ENCODE results near the gene GLCCI1. TPM values are rescaled to one million over a fixed set of nuclear protein-coding genes. Genes with fewer than 3 reads are reported as not detected.
A peak's percentile ranks its signal among the peaks of the same experiment; 100 is the strongest.
"Not testable (repeated sequence)": the region's sequence is repeated elsewhere in the genome, so short reads cannot be mapped to it uniquely, and the experiment has no call there.

GLCCI1 gene
- total RNA-seq, 1 donor from 2014 or later = 4.0 TPM

DNA sequence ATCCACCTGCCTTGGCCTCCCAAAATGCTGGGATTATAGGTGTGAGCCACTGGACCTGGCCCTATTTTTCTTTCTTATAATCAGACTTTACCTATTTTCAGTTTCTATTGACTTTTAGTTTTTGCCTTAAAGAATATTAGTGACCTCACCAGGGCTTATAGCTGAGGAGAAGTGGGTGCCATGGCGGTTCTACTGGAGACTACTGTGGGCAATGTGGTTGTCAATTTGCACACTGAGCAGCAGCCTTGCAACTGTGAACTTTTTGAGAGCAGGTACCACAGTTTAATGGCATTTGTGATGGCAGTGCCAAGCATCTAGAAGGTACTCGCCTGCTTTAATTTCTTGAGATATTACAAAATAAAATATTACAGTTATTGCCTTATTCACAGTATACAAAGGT lies 11.5 kb downstream of the GLCCI1 start:
- intact Hi-C loops (cut with DNase I) = no loop called here
- ATAC-seq (ENCODE audit: poor library complexity) (no peak), DNase-seq (no peak)

DNA sequence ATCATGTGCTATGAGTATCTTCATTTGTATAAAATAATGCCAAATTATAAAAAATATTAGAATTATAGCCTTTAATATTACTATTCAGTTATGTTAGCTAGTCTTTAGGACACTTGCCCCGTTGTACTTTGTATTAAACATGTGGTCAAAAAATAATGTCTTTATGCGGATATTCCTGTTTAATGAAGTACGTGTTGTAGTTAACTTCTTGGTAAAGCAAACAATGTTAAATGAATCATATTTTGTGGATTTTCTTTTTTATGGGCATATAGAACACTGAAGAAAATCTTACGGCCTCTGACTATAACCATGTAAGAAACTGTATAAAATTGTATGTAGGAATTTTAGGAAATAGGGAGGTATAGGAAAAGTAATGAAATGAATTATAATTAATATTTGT lies 14.3 kb downstream of the GLCCI1 start:
- intact Hi-C loops (cut with DNase I) = no loop called here
- DNase-seq (no peak), ATAC-seq (ENCODE audit: poor library complexity) (no peak)

DNA sequence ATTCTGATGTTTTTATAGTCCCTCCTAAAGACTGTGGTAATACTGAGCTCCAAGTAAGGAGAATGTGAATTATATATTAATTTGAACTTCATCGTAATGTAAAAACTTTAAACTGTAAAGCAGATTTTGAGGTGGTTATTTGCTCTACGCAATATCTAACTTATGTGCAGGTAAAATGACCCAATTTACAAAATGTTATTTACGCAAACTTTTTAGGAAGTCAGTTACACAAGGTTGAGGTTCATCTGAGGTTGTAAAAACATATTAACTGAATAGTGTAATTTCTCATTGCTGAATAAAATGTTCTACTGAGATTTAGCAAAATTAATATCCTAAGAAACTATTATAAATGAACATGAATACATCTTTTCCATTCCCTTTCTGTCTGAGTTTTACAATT lies 15.8 kb downstream of the GLCCI1 start:
- DNase-seq (no peak), ATAC-seq (ENCODE audit: poor library complexity) (no peak)
- intact Hi-C loops (cut with DNase I) = no loop called here

DNA sequence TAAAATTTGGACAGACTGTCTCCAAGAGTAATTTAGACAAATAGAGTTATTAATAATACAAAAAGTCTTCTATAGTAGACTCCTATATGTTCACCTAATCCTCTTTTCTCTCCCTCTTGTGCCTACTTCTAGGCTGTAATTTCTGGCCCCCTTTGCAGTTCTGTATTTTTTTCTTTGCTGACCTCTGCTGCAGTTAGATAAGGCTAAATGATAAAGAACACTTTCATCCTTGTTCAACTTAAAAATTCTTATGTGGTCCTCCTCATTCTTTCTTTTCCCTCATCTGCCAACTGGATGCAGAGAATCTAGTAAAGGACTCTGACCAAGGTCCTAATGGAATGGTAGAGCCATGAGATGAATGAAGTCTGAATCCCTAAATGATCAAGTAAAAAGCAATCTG lies 20.1 kb downstream of the GLCCI1 start:
- intact Hi-C loops (cut with DNase I) = no loop called here
- ATAC-seq (ENCODE audit: poor library complexity) = no peak
- no peak for DNase-seq

DNA sequence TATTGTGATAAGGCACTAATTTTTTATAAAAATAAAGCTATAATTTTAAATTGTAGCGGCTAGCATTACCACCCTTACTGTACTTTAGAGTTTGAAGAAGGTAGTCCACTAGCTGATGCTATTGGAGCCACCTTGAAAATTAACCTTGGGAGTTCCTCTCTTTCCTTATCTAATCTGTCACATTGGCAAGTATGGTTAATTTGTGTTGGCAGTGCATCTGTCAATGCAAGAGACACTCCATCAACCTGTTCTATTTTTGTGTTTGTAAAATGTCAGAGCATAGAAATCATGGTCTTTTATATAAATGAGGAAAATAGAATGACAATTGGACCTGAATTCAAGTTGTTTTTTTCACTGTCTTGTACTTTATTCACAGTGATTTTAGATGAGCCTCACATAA lies 20.5 kb downstream of the GLCCI1 start:
- intact Hi-C loops (cut with DNase I) = no loop called here
- ATAC-seq (ENCODE audit: poor library complexity) (peak; percentile 83), DNase-seq (no peak)

DNA sequence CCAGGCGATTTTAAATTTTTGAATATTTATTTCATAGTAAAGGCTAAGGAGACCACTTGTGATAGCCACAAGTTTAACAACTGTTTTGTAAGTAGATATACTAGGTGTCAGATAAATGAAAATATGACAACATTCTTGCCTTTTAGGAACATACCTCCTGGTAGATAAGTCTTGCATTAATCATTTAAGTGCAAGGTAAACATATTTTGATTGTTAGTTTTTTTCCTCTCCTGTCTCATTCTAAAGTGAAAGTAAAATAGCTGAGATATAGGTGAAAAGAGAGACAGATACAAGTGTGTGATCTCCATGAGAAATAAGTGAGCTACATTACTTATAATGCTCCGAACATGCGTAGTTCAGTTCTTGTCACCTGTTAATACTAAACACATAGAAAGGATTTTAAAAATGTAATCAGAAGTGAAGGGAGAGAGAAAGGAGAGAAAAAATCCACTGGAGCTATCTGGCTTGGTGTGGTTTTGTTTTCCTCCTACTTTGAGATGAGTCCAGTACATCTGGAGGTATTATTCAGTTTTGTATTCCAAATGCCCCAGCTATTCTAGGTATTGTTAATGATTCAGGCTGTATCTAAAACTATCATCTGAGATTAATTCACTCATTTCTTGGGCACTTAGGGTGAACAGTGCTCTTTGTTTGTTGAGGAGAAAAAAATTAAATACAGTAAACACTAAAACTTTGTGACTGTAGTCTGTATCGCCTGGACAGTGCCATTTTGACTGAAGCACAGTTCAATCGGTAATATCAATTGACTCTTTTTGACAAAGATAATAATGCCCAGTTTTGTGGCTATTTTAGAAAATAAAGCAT lies 21.2 kb downstream of the GLCCI1 start:
- ATAC-seq (ENCODE audit: poor library complexity) = peak; percentile 22
- DNase-seq = no peak
- intact Hi-C loops (cut with DNase I) = no loop called here

DNA sequence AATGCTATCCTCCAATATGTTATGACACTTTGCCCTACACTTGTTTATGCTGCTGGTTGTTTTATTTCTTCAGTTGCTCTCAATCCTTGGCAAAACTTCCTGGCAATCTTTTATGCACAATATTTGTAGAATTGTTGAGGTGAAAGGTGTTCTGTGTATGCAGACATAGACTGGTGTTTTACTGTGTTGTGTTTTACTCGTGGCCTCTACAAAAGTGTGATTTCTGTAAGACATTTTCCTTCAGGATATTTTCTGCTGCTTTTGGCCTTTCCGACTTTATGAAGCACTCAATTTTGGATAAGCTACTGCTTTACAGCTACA lies 21.8 kb downstream of the GLCCI1 start:
- intact Hi-C loops (cut with DNase I) = no loop called here
- DNase-seq = no peak
- ATAC-seq (ENCODE audit: poor library complexity) = no peak

DNA sequence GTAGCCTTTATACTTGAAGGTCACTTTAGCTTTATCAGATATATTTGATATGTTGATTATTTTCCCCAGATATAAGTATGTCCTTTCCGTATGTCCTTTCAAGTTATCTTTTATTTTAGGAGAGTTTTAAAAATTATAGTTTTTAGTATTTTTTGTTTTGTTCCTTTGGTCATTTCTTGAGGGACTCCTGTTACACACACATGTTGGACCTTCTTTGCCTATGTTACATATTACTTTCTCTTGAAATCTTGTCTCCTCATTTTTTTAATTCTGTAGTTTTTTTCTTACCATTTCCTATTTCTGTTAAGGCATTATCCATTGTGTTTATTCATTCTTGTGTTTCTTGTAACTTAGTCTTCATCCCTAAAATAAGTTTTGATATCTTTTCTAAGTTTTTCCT lies 23.9 kb downstream of the GLCCI1 start:
- intact Hi-C loops (cut with DNase I) = no loop called here
- no peak for ATAC-seq (ENCODE audit: poor library complexity)
- DNase-seq = no peak

DNA sequence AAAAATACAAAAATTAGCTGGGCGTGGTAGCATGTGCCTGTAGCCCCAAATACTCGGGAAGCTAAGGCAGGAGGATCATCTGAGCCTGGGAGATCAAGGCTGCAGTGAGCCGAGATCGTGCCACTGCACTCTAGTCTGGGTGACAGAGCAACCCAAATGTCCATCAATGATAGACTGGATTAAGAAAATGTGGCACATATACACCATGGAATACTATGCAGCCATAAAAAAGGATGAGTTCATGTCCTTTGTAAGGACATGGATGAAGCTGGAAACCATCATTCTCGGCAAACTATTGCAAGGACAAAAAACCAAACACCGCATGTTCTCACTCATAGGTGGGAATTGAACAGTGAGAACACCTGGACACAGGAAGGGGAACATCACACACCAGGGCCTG lies 26.8 kb downstream of the GLCCI1 start:
- ATAC-seq (ENCODE audit: poor library complexity); intact Hi-C loops (cut with DNase I); DNase-seq: not testable (repeated sequence)

DNA sequence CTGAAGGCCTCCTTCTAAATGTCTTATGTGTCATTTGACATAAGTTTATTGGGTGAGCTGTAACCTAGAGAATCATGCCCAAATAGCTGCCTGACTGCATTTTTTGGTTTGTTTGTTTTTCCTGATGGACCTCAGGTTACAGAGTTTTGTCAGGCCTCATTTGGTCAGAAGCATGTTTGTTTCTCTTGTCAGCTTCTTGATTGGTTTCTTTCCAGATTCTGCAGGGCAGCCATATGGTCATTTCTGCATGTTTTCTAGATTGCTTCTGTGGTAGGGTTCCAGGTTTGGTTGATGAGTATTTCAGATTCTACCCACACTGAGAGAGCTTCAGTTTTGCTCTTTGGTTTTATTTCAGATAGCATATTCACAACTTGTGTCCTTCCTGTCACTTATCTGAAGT lies 28.0 kb downstream of the GLCCI1 start:
- no peak for DNase-seq
- intact Hi-C loops (cut with DNase I) = no loop called here
- no peak for ATAC-seq (ENCODE audit: poor library complexity)

DNA sequence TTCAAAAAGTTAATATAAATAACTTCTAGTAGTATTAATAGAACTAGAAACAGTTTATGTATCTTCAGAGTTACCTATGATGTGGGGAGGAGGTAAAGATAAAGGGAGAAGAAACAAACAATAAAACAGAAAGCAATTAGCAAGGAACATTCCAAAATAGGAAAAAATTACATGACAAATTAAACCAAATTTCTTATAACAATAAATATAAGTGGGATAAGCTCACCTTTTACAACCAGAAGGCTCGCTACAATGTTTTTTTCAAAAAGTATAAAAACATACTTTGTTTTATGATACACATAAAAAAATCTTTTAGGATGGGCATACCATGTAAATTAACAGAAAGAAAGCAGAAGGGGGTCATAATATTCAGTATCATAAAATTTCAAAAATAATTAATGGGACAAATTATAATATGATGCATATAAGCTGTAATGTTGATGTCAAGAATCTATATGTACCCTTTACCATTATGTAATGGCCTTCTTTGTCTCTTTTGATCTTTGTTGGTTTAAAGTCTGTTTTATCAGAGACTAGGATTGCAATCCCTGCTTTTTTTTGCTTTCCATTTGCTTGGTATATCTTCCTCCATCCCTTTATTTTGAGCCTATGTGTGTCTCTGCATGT lies 31.8 kb downstream of the GLCCI1 start:
- intact Hi-C loops (cut with DNase I) = no loop called here
- DNase-seq = no peak
- ATAC-seq (ENCODE audit: poor library complexity) = no peak

DNA sequence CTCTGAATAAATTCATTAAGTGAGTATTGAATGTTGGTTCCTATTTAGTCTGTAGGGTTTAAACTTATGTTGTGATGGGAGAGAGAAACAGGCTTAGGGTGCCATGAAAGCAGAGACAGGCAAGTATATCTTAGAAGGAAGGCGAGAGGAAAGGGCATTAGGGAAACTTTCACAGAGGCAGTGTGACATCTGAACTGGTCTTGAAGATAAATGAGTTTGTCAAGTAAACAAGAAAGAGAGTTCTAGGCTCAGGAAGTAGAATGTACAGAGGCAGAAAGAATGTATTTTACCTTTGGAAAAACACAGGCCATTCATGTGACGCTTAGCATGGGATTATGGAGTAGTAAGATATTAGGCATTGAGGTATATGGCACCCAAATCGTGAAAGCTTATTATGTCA lies 34.5 kb downstream of the GLCCI1 start:
- intact Hi-C loops (cut with DNase I) = no loop called here
- ATAC-seq (ENCODE audit: poor library complexity) = no peak
- DNase-seq = no peak

DNA sequence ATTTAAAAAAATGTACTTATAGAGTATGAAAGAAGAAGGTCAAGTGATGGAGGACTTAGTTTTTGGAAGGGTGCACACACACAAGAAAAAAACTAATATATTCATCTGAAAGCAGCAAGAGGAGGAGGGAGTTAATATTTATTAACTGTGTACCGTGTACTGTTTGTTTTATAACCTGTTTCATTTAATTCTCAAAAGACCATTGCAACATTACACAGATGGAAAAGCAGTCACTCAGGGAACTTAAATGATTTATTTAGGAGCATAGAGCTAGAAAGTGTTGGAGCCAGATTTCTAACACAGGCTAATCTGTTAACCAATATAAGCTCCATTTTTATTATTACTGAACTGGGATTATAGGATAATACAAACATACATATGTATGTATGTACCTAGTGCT lies 36.7 kb downstream of the GLCCI1 start:
- ATAC-seq (ENCODE audit: poor library complexity) = no peak
- intact Hi-C loops (cut with DNase I) = no loop called here
- DNase-seq = no peak

DNA sequence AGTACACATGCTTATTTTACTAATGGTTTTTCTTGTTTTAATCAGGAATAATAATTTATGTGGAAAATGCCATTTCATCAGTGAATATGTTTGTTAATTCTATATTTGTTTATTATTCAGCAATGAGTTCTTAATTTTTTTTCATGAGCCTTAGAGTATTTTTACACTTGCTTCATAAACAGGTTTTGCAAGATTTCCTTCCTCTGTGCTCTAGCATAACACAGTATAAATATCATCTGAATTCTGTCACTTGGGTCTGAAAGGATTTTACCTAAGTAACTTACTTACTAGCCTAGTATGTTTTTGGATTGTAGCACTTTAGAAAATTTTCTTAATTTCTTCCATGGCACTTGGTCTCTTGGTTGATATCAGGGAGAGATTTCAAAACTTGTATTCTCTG lies 45.8 kb downstream of the GLCCI1 start:
- DNase-seq (no peak), ATAC-seq (ENCODE audit: poor library complexity) (no peak)
- intact Hi-C loops (cut with DNase I) = no loop called here

DNA sequence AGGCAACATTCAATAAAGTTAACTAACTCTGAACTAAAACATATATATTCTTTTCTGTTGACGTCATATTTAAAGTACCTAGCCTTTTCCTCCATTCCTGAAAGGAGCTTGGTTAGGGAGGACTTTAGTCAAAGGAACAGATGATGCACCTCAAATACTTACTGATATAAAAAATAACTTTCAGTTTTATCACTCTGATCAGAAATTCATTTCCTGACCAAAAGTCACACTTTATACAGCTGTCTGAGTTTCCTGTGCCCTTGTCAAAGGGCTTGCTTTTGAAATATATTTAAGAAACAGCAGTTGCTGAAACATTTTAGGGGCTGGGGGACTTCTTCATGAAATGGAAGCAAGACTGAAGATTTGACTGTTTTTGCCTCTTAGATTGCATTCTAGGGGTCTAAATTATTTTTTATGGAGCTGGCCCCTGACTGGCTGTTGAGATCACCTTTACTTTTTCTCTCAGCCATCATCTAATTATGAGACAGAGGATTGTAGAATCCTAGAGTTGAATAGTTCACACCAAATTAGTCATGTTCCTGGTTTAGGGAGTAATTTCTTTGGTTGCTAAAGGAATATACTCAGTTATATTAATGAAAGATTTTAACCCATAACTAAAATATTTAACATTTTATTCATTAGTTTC lies 46.6 kb downstream of the GLCCI1 start:
- ATAC-seq (ENCODE audit: poor library complexity) = no peak
- intact Hi-C loops (cut with DNase I) = no loop called here
- no peak for DNase-seq

DNA sequence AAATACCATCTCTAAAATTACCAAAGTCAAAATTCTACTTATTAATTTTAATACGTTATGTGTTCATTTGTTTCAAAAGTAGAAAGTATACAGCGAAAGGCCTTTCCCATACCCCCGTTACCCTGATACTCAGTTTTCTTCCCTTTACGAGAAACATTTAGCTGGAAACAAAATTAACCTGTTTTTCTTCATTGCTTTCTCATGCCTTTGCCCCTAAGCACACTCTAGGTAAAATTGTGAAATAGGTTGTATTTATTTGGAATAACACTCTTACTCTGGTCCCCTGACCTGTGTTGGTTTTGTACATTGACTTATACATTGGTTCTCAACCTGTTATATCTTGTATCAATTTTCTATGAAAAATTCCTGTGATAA lies 47.1 kb downstream of the GLCCI1 start:
- no peak for ATAC-seq (ENCODE audit: poor library complexity)
- intact Hi-C loops (cut with DNase I) = no loop called here
- no peak for DNase-seq

DNA sequence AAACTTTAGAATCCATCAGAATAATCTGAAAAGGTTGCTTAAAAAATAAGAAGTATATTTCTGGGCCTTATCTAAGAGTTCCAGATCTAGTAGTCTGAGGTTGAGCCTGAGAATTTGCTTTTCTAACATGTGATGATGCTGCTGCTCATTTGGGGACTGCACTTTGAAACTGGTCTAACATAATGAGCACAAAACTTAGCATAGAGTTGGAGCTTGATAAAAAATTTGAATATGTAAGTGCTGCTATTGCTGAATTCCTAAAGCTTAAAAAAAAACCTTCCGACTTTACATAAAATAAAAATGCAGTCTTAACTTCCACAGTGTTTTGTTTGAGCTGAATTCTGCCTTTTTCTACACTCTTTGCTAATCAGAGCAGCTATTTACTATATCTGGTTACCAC lies 48.8 kb downstream of the GLCCI1 start:
- DNase-seq (no peak), ATAC-seq (ENCODE audit: poor library complexity) (no peak)
- intact Hi-C loops (cut with DNase I) = no loop called here

DNA sequence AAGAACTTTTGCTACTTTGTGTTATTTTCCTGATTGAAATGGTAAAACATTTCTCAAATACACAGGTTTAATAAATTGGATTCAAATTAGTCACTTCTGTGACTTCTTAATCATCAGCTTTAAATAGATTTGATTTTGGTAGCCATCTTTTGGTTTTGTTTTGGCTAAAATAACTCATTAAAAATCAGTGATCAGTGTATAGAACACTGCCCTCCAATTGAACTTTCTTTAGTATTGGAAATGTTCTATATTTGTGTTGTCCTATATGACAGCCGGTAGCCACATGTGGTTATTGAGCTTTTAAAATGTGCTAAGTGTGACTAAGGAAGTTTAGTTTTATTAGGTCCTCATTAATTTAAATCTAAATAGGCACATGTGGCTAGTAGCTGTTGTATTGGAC lies 50.4 kb downstream of the GLCCI1 start:
- intact Hi-C loops (cut with DNase I) = no loop called here
- no peak for DNase-seq
- no peak for ATAC-seq (ENCODE audit: poor library complexity)

DNA sequence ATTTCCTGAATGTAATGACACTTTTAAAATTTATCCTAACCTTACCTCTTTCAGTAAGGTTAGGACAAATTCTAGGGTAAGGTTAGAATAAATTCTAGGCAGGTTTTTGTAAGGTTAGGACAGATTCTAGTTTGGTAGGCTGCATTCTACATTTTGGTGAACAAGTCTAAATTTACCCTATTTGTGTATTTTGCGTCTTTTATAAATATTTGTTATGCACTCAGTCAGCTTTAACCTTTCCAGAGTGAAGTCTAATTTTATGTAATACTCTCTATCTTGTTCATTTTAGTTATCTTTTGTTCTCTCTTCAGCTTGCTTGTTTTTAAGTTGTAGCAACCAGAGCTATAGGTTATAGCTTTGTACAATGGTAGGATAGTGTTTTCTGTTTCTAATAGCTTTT lies 54.0 kb downstream of the GLCCI1 start:
- no peak for ATAC-seq (ENCODE audit: poor library complexity)
- intact Hi-C loops (cut with DNase I) = no loop called here
- no peak for DNase-seq

DNA sequence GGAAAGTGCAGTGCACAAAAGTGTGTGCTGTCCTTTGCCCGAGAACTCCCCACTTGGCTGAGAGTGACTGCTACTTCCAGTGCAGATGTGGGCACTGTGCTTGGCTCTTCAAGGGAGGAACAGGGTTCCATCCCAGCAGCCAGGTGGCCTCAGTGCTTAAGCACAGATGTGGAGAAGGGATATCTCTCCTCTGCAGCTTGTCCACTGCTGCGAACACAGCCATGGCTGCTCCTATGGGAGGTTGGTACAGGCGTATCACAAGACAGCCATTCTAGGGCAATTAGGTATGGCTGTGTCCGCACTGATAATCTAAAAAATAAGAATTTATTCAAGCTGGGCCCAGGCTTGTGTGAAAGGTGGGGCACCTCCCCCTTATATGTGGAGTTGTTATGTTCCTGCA lies 66.6 kb downstream of the GLCCI1 start:
- no peak for DNase-seq
- no peak for ATAC-seq (ENCODE audit: poor library complexity)
- intact Hi-C loops (cut with DNase I) = no loop called here
